GM21528 (cell line): ENCODE measurements around the gene APC.

Experiments used
- ATAC-seq: cut with Tn5 transposase; IDR thresholded peaks from one replicate; pipeline ENCODE4 v1.9.1; 2021; ENCODE audit warnings: mild to moderate bottlenecking, moderate library complexity; ENCODE audit not compliant: unreplicated experiment, low FRiP score

Gene APC

GRCh38 chr5:112776301-112776856, 38.7 kb downstream of the APC start:
- ATAC-seq: no peak

GRCh38 chr5:112779531-112779930, 41.8 kb downstream of the APC start:
- ATAC-seq: no peak

- ATAC-seq: no peak
Observed at GRCh38 chr5:112784726-112785125, 47.0 kb downstream of the APC start.

GRCh38 chr5:112787261-112787660, 49.6 kb downstream of the APC start:
- no peak for ATAC-seq

- ATAC-seq: no peak
Observed at GRCh38 chr5:112787896-112788295, 50.2 kb downstream of the APC start.

- no peak for ATAC-seq
Observed at GRCh38 chr5:112793201-112793600, 55.5 kb downstream of the APC start.

- no peak for ATAC-seq
Observed at GRCh38 chr5:112794410-112794809, 56.7 kb downstream of the APC start.

GRCh38 chr5:112795342-112795741, 57.7 kb downstream of the APC start:
- no peak for ATAC-seq

- ATAC-seq: no peak
Observed at GRCh38 chr5:112795944-112796678, 58.4 kb downstream of the APC start.

- ATAC-seq: no peak
Observed at GRCh38 chr5:112799661-112800060, 62.0 kb downstream of the APC start.

GRCh38 chr5:112800891-112801290, 63.2 kb downstream of the APC start:
- no peak for ATAC-seq

- no peak for ATAC-seq
Observed at GRCh38 chr5:112811023-112811422, 73.3 kb downstream of the APC start.

- no peak for ATAC-seq
Observed at GRCh38 chr5:112812549-112812948, 74.9 kb downstream of the APC start.

- no peak for ATAC-seq
Observed at GRCh38 chr5:112820246-112820645, 82.6 kb downstream of the APC start.

GRCh38 chr5:112822456-112822855, 84.8 kb downstream of the APC start:
- ATAC-seq: no peak

GRCh38 chr5:112823181-112823580, 85.5 kb downstream of the APC start:
- no peak for ATAC-seq

- ATAC-seq: no peak
Observed at GRCh38 chr5:112823656-112824055, 86.0 kb downstream of the APC start.

GRCh38 chr5:112824197-112824596, 86.5 kb downstream of the APC start:
- ATAC-seq: no peak

GRCh38 chr5:112830378-112830777, 92.7 kb downstream of the APC start:
- no peak for ATAC-seq

GRCh38 chr5:112833971-112834370, 96.3 kb downstream of the APC start:
- no peak for ATAC-seq

- no peak for ATAC-seq
Observed at GRCh38 chr5:112844489-112844888, 106.8 kb downstream of the APC start.

- no peak for ATAC-seq
Observed at GRCh38 chr5:112846556-112846955, 108.9 kb downstream of the APC start.
